DOHH2 (cell line): ENCODE measurements around the gene TFAP2D.

Experiments
- H3F3A ChIP-seq: fragments of 200-600 bp; sonication (generic), shearing (Covaris generic); 2 replicates; pipeline ENCODE4 v1.6.0; 2016; ENCODE audit warnings: antibody characterized with exemption, mild to moderate bottlenecking; ENCODE audit not compliant: control insufficient read depth, insufficient read depth
- H3K27ac ChIP-seq: fragments of 200-600 bp; sonication (generic); 2 replicates; pipeline ENCODE4 v1.5.1; 2014; ENCODE audit warnings: low read depth, mild to moderate bottlenecking, low read length, moderate library complexity
- H3K27me3 ChIP-seq: fragments of 200-600 bp; sonication (generic); 2 replicates; pipeline ENCODE4 v1.6.1; 2014; ENCODE audit warnings: mild to moderate bottlenecking, low read length, mixed read lengths; ENCODE audit not compliant: control insufficient read depth
- H3K36me3 ChIP-seq: fragments of 200-600 bp; sonication (generic); 2 replicates; pipeline ENCODE4 v1.6.1; 2014; ENCODE audit warnings: mild to moderate bottlenecking, low read length, moderate library complexity, mixed read lengths; ENCODE audit not compliant: control insufficient read depth
- H3K4me1 ChIP-seq: fragments of 200-600 bp; sonication (generic); 2 replicates; pipeline ENCODE4 v1.6.1; 2014; ENCODE audit warnings: mild to moderate bottlenecking, low read length, mixed read lengths; ENCODE audit not compliant: control insufficient read depth
- H3K4me2 ChIP-seq: fragments of 200-600 bp; sonication (generic); 2 replicates; pipeline ENCODE4 v1.6.0; 2014; ENCODE audit warnings: mild to moderate bottlenecking, low read length, moderate library complexity
- H3K4me3 ChIP-seq: fragments of 200-600 bp; sonication (generic); 2 replicates; pipeline ENCODE4 v1.5.1; 2014; ENCODE audit warnings: mild to moderate bottlenecking, low read length, mixed read lengths
- H3K79me2 ChIP-seq: fragments of 200-600 bp; sonication (generic); 2 replicates; pipeline ENCODE4 v1.6.1; 2014; ENCODE audit warnings: mild to moderate bottlenecking, low read length, mixed read lengths; ENCODE audit not compliant: control insufficient read depth
- H3K9me2 ChIP-seq: fragments of 200-600 bp; sonication (generic); replicated peaks from 2 replicates; pipeline ENCODE4 v1.6.1; 2014; ENCODE audit warnings: mild to moderate bottlenecking, low read length, mixed read lengths; ENCODE audit not compliant: control insufficient read depth
- H3K9me3 ChIP-seq: fragments of 200-600 bp; sonication (generic); 2 replicates; pipeline ENCODE4 v1.6.1; 2014; ENCODE audit warnings: antibody characterized with exemption, low read length, mixed read lengths; ENCODE audit not compliant: control insufficient read depth, insufficient read depth
- H4K20me1 ChIP-seq: fragments of 200-600 bp; sonication (generic); 2 replicates; pipeline ENCODE4 v1.6.0; 2014; ENCODE audit warnings: low read depth, mild to moderate bottlenecking, antibody characterized with exemption, low read length, moderate library complexity; ENCODE audit not compliant: control insufficient read depth, insufficient read depth
- CTCF ChIP-seq: fragments of 200-600 bp; sonication (generic); IDR thresholded peaks from one replicate; pipeline ENCODE4 v1.5.1; 2014; ENCODE audit warnings: antibody characterized with exemption, mild to moderate bottlenecking, low read depth, low read length; ENCODE audit not compliant: poor library complexity, severe bottlenecking
- EZH2phosphoT487 ChIP-seq: fragments of 200-600 bp; sonication (generic); IDR thresholded peaks from 2 replicates; pipeline ENCODE4 v1.6.1; 2017; ENCODE audit warnings: borderline replicate concordance, mild to moderate bottlenecking, antibody characterized with exemption, low read length, moderate library complexity, mixed read lengths

TFAP2D gene

GRCh38 chr6:50709366-50709734 is 4.0 kb upstream of the TFAP2D start:
- Histone ChIP-seq H3K27ac (no peak overlapping the region), H3K9me3 (no peaks in the 10 kb centered on the region), H3K27me3 (no peaks in the 10 kb centered on the region), H3K4me3 (no peak overlapping the region), H3K79me2 (no peaks in the 10 kb centered on the region), H3F3A (no peaks in the 10 kb centered on the region), H3K4me2 (no peak overlapping the region), H3K9me2 (no peaks in the 10 kb centered on the region), H3K36me3 (no peaks in the 10 kb centered on the region), H3K4me1 (no peaks in the 10 kb centered on the region), H4K20me1 (no peaks in the 10 kb centered on the region)
- TF ChIP-seq CTCF = no peak
- TF ChIP-seq EZH2phosphoT487 = no peak

- H3F3A ChIP-seq = no peaks in the 10 kb centered on the region
- H3K4me2 ChIP-seq = no peak overlapping the region
- H3K27me3 ChIP-seq = no peaks in the 10 kb centered on the region
Observed at GRCh38 chr6:50711686-50712085, 1.6 kb upstream of the TFAP2D start.

GRCh38 chr6:50712291-50712690 is 1.0 kb upstream of the TFAP2D start:
- TF ChIP-seq CTCF = no peak
- TF ChIP-seq EZH2phosphoT487 = no peak
- H3K27me3 ChIP-seq = no peaks in the 10 kb centered on the region

More at GRCh38 chr6:50711686-50712085, 1.6 kb upstream of the TFAP2D start:
- Histone ChIP-seq H3K36me3 (no peaks in the 10 kb centered on the region), H3K9me3 (no peaks in the 10 kb centered on the region), H3K79me2 (no peaks in the 10 kb centered on the region), H3K4me1 (no peaks in the 10 kb centered on the region), H3K9me2 (no peaks in the 10 kb centered on the region), H3K4me3 (no peak overlapping the region), H4K20me1 (no peaks in the 10 kb centered on the region), H3K27ac (no peak overlapping the region)
- TF ChIP-seq EZH2phosphoT487 = no peak
- no peak for TF ChIP-seq CTCF

More at GRCh38 chr6:50712291-50712690, 1.0 kb upstream of the TFAP2D start:
- no peak overlapping the region for H3K4me2 ChIP-seq
- H3K36me3 ChIP-seq = no peaks in the 10 kb centered on the region
- H3K9me3 ChIP-seq = no peaks in the 10 kb centered on the region
- H3K27ac ChIP-seq = no peak overlapping the region
- no peaks in the 10 kb centered on the region for H3K9me2 ChIP-seq
- H3K79me2 ChIP-seq = no peaks in the 10 kb centered on the region
- no peaks in the 10 kb centered on the region for H3K4me1 ChIP-seq
- no peaks in the 10 kb centered on the region for H4K20me1 ChIP-seq
- H3F3A ChIP-seq = no peaks in the 10 kb centered on the region
- H3K4me3 ChIP-seq = no peak overlapping the region
